Sigmoid colon (tissue), 7 donors: ENCODE data around the gene RASSF5. TPM values are rescaled to one million over a fixed set of nuclear protein-coding genes. Genes with fewer than 3 reads are reported as not detected.

Experiments
- DNase-seq: peaks from one replicate; pipeline ENCODE4 v3.0.0-alpha.2; 2019
- H3K27ac ChIP-seq, 4 donors: fragments of 200-600 bp; sonication (generic); one replicate each; pipeline ENCODE4 v1.5.1; 2016 to 2019; ENCODE audit warnings: mild to moderate bottlenecking in 1 of 4
- H3K27me3 ChIP-seq, 3 donors: fragments of 200-600 bp; sonication (generic); one replicate each; pipeline ENCODE4 v1.5.1; 2019; ENCODE audit warnings: mild to moderate bottlenecking in 1 of 3
- H3K36me3 ChIP-seq, 4 donors: fragments of 200-600 bp; sonication (generic); one replicate each; pipeline ENCODE4 v1.5.1; 2016 to 2019
- H3K4me1 ChIP-seq, 4 donors: fragments of 200-600 bp; sonication (generic); one replicate each; pipeline ENCODE4 v1.5.1; 2017 to 2019
- H3K4me3 ChIP-seq, 4 donors: fragments of 200-600 bp; sonication (generic); one replicate each; pipeline ENCODE4 v1.5.1; 2017 to 2019; ENCODE audit warnings: mild to moderate bottlenecking in 2 of 4, moderate library complexity in 1 of 4
- H3K9me3 ChIP-seq, 4 donors: fragments of 200-600 bp in 3 of 4; sonication (generic) in 3 of 4; one replicate each; pipeline versions ENCODE4 v1.5.1 to v1.6.1; 2013 to 2019
- CTCF ChIP-seq, 4 experiments: fragments of 450-650 bp in 3 of 4; fragments of 200-600 bp in 1 of 4; IDR thresholded peaks; one replicate each; pipeline ENCODE4 v1.5.1; 2016 to 2019; ENCODE audit warnings: antibody characterized with exemption in 4 of 4, mild to moderate bottlenecking in 3 of 4, moderate library complexity in 2 of 4
- EP300 ChIP-seq, 4 donors: sonication (generic); formaldehyde crosslinking; IDR thresholded peaks; one replicate each; pipeline ENCODE4 v1.6.1; 2017; ENCODE audit warnings: antibody characterized with exemption in 4 of 4
- POLR2A ChIP-seq, 2 donors: fragments of 450-650 bp; IDR thresholded peaks; one replicate each; pipeline ENCODE4 v1.6.1; 2016; ENCODE audit warnings: antibody characterized with exemption in 2 of 2, mild to moderate bottlenecking in 2 of 2, moderate library complexity in 2 of 2
- POLR2AphosphoS5 ChIP-seq, 4 donors: sonication (generic); formaldehyde crosslinking; IDR thresholded peaks; one replicate each; pipeline ENCODE4 v1.6.1; 2017; ENCODE audit warnings: antibody characterized with exemption in 4 of 4
- WGBS, 2 donors: extraction: QIAGEN DNeasy Blood & Tissue Kit; methylation state at CpG; one replicate each; pipeline ENCODE4 v1.1.7; 2013; 5-methylcytosine and 5-hydroxymethylcytosine counted together
- intact Hi-C: fragments of 100-400 bp; cut with DNase I; formaldehyde crosslinking; loops from one replicate; pipeline ENCODE4 v1.15.1; 2023
- polyA plus RNA-seq, 3 donors: library from polyadenylated mRNA; stranded (reverse); fragments of 200-250 nt; gene quantifications; one replicate each; pipeline ENCODE4 v1.2.3, GENCODE V29; 2013
- total RNA-seq, 4 donors: library from RNA; depleted of rRNA; stranded (reverse); fragments of >200 nt; gene quantifications; one replicate each; pipeline ENCODE4 v1.1.0, GENCODE V29; 2016
- donor health status: healthy with polysubstance abuse.
- donor health status: Bipolar disorder and iron deficiency.
- donor health status: healthy.

RASSF5 gene
- total and polyA plus RNA-seq, 7 donors, result 2.5 to 25.9 (median 4.3) TPM

- no peak for TF ChIP-seq POLR2AphosphoS5 (IDR thresholded peaks at IDR 0.05)
- TF ChIP-seq EP300 (IDR thresholded peaks at IDR 0.05), result no peak
- no peak for TF ChIP-seq CTCF (IDR thresholded peaks at IDR 0.05)
- TF ChIP-seq POLR2A (IDR thresholded peaks at IDR 0.05), result no peak
- no peak overlapping the region for H3K4me3 ChIP-seq
- peaks cover 0 to 20% (median 0%) of the 10 kb centered on the region in 3 donors for H3K27me3 ChIP-seq
- H3K9me3 ChIP-seq, result no peaks in the 10 kb centered on the region
- intact Hi-C loops, result no loop called here
- peaks cover 0 to 20% (median 19%) of the 10 kb centered on the region in 4 donors for H3K4me1 ChIP-seq
- H3K27ac ChIP-seq, result no peak overlapping the region
- H3K36me3 ChIP-seq, result no peaks in the 10 kb centered on the region
- WGBS, 2 donors, result 59 to 85% methylated on average over 15 of the region's 15 CpGs
- DNase-seq, result no peak
Observed at GRCh38 chr1:206466840-206467649, 40.3 kb upstream of the RASSF5 start.

- Histone ChIP-seq H3K4me1 (peaks cover 0 to 20% (median 19%) of the 10 kb centered on the region in 4 donors), H3K27me3 (peaks cover 0 to 20% (median 0%) of the 10 kb centered on the region in 3 donors), H3K27ac (no peak overlapping the region), H3K36me3 (no peaks in the 10 kb centered on the region), H3K9me3 (no peaks in the 10 kb centered on the region), H3K4me3 (no peak overlapping the region)
- intact Hi-C loops, result no loop called here
- 51 to 74% methylated on average over 9 of the region's 9 CpGs for whole genome bisulfite sequencing, 2 donors
- TF ChIP-seq POLR2AphosphoS5 (IDR thresholded peaks at IDR 0.05) (peak in 1 of 4 donors; percentile 22), CTCF (IDR thresholded peaks at IDR 0.05) (no peak)
- peak; percentile 83 for DNase-seq
Observed at GRCh38 chr1:206467915-206468314, 39.4 kb upstream of the RASSF5 start.

GRCh38 chr1:206468571-206468970, 38.8 kb upstream of the RASSF5 start:
- Histone ChIP-seq H3K9me3 (no peaks in the 10 kb centered on the region), H3K4me3 (no peak overlapping the region), H3K27ac (no peak overlapping the region), H3K27me3 (peaks cover 0 to 20% (median 0%) of the 10 kb centered on the region in 3 donors), H3K4me1 (peaks cover 0 to 20% (median 19%) of the 10 kb centered on the region in 4 donors), H3K36me3 (no peaks in the 10 kb centered on the region)
- DNase-seq, result no peak
- no peak for TF ChIP-seq EP300 (IDR thresholded peaks at IDR 0.05)
- TF ChIP-seq POLR2AphosphoS5 (IDR thresholded peaks at IDR 0.05), result no peak
- TF ChIP-seq POLR2A (IDR thresholded peaks at IDR 0.05), result no peak
- TF ChIP-seq CTCF (IDR thresholded peaks at IDR 0.05), result no peak
- intact Hi-C loops, result no loop called here
- WGBS, 2 donors, result 56 to 77% methylated on average over 3 of the region's 3 CpGs

- intact Hi-C loops, result no loop called here
- no peaks in the 10 kb centered on the region for H3K36me3 ChIP-seq
- peaks cover 0 to 20% (median 19%) of the 10 kb centered on the region in 4 donors for H3K4me1 ChIP-seq
- no peak for DNase-seq
- no peaks in the 10 kb centered on the region for H3K9me3 ChIP-seq
- 18 to 38% methylated on average over 2 of the region's 2 CpGs for WGBS, 2 donors
- no peak overlapping the region for H3K27ac ChIP-seq
- no peak for TF ChIP-seq CTCF (IDR thresholded peaks at IDR 0.05)
- TF ChIP-seq POLR2AphosphoS5 (IDR thresholded peaks at IDR 0.05), result no peak
- TF ChIP-seq EP300 (IDR thresholded peaks at IDR 0.05), result no peak
- no peak for TF ChIP-seq POLR2A (IDR thresholded peaks at IDR 0.05)
- H3K4me3 ChIP-seq, result no peak overlapping the region
- H3K27me3 ChIP-seq, result peaks cover 0 to 20% (median 0%) of the 10 kb centered on the region in 3 donors
Observed at GRCh38 chr1:206469411-206469932, 37.9 kb upstream of the RASSF5 start.
